OCI-LY7 (cell line): ENCODE data around the gene CUX1.

Source experiments
- CTCF ChIP-seq: fragments of 200-600 bp; sonication (generic); conservative IDR thresholded peaks from 2 replicates; pipeline ENCODE4 v1.5.1; 2014; ENCODE audit warnings: mild to moderate bottlenecking, antibody characterized with exemption, low read length, moderate library complexity, mixed read lengths
- EZH2phosphoT487 ChIP-seq: fragments of 200-600 bp; sonication (generic); IDR thresholded peaks from 2 replicates; pipeline ENCODE4 v1.6.1; 2018; ENCODE audit warnings: low read depth, borderline replicate concordance, mild to moderate bottlenecking, mixed run types, antibody characterized with exemption, low read length, moderate library complexity, mixed read lengths

- TF ChIP-seq CTCF (no peak), EZH2phosphoT487 (no peak)
These were observed 188.6 kb downstream of the CUX1 start for GRCh38 chr7:102005933-102006480.
